Adipose tissue (tissue), 3 donors: ENCODE data around the gene PTOV1. TPM values are rescaled to one million over a fixed set of nuclear protein-coding genes. Genes with fewer than 3 reads are reported as not detected.

Experiments
- H3K27ac ChIP-seq: one replicate; pipeline ENCODE4 v1.5.1; 2013; ENCODE audit warnings: low read depth, low read length
- WGBS, 3 donors: extraction: QIAGEN DNeasy Blood & Tissue Kit; methylation state at CpG; one replicate each; pipeline ENCODE4 v1.1.7; 2013; 5-methylcytosine and 5-hydroxymethylcytosine counted together
- polyA plus RNA-seq, 3 donors: library from polyadenylated mRNA; stranded (reverse); fragments of 200-250 nt; gene quantifications; one replicate each; pipeline ENCODE4 v1.2.3, GENCODE V29; 2013
- donor health status: healthy with polysubstance abuse.
- donor health status: Bipolar disorder and iron deficiency.
- donor health status: healthy.

PTOV1 gene
- polyA plus RNA-seq, 3 donors: 69.1 to 76.8 (median 73.5) TPM

DNA sequence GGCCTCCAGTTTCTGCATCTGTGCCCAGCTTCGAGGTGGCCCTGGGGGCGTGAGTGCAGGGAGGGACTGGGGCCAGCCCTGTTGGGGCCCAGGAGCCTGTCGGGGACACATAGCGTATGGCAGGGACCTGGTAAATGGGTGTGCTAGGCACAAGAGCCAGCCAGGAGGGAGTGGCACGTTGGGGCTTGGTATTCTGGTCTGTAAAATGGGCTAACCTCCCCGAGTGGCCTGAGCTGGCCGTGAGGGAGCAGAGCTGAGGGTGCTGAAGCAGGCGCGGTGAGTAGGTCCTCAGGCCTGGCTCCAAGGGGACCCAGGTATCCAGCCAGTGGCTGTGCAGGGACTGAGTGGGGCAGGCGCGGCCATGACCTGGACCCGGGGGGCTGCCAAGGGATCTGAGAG lies 4.3 kb downstream of the PTOV1 start:
- H3K27ac ChIP-seq: no peak overlapping the region
- WGBS, 3 donors: 91 to 92% (median 91%) methylated on average over 12 of the region's 12 CpGs

DNA sequence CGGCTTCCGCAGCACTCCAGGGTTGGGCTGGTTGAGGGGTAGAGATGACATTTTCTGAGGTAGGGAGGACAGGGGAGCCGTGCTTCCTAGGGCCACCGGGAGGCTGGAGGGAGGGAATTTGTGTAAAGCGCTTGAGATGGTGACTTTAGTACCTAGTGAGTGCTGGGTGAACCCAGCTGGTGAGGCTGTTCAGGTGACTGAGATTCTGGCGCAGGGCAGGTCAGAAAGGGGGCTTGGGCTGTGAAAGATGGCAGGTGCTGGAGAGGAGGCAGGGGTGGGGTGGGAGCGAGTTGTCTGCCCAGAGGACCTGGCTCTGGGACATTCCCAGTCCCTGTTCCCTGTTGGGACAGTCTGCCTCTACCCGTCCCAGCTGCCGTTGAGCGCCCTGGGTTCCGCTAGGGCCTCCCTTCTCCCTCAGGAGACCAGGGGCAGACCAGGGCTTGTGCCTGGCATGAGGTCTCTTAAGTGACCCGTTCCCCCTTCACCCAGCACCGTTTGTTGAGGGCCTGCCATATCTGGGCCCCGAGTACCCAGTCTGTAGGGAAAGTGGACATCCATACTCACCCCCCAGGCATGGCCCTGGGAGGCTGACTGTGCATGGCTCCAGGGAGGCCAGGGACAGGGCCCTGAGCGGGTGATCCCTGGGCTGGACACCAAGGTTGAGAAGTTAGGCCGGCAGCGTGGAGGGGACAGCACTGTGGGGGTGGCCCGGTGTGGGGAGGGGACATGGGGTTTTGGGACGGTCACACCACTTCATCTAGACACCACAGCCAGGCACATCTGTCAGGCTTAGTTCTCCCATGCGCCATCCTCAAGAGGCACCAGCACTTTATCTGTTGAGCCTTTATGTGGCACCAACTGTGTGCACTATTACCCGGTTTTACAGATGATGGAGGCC lies 5.0 kb downstream of the PTOV1 start:
- H3K27ac ChIP-seq: no peak overlapping the region
- WGBS, 3 donors: 78 to 86% (median 81%) methylated on average over 21 of the region's 21 CpGs

DNA sequence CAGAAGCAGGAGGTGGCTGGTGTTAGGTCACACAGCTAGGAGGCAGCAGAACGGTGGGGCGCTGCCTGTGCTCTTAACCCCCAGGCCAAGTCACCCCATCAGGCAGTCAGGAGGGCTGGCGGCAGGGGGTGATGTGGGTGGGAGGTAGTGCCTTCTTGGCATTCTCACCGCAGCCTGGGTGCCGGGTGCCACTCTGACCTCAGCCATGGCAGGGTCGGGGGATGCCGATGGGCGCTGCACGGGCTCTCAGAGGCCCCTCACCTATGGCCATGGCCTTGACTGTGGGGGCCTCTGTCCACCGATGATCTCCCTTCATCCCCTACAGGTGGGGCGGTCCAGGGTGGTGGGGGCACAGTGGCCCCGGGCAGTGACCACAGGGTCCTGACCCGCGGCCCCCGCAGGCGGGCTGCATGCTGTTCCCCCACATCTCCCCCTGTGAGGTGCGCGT lies 5.6 kb downstream of the PTOV1 start:
- H3K27ac ChIP-seq: no peak overlapping the region
- 88 to 92% (median 92%) methylated on average over 17 to 18 of the region's 18 CpGs for WGBS, 3 donors

DNA sequence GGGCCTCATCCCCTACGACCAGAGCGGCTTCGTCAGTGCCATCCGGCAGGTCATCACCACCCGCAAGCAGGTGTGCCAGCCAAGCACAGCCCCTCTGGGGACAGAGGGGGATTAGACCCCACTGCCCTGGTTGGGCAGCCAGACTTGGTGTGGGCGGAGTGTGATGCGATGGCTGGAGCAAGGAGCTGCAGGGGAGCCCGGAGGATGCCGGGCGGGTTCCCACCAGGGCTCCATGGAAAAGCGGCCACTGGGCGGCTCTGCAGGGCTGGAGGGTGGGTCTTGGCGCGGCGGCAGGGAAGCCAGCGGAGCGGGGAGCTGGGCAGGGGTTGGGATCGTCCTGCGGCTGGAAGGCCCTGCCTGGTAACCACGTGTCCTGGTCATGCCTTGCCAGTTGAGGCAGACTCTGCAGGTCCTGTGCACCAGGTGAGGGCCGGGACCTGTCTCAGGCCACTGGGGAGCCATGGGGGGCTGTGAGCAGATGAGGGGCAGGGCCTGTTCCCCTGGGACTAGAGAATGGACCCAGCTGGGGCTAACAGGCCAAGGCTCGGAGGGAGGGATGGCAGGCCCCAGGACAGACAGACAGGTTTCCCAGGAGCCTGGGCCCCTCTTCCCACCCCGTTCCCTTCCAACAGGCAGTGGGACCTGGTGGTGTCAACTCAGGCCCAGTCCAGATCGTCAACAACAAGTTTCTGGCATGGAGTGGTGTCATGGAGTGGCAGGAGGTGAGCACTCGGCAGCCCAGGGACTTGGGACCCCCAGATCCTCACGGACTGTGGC lies 6.3 kb downstream of the PTOV1 start:
- 91 to 93% (median 91%) methylated on average over 23 to 26 of the region's 26 CpGs for WGBS, 3 donors
- H3K27ac ChIP-seq: no peak overlapping the region

DNA sequence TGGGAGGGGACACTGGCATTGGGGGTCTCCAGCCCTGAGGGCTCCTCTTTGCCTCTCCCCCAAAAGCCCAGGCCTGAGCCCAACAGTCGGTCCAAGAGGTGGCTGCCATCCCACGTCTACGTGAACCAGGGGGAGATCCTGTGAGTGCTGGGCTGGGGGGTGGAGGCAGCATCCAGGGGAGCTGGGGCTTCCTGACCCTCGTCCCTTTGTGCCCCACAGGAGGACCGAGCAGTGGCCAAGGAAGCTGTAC lies 6.8 kb downstream of the PTOV1 start:
- H3K27ac ChIP-seq: no peak overlapping the region
- 82 to 87% (median 83%) methylated on average over 4 to 5 of the region's 5 CpGs for WGBS, 3 donors

DNA sequence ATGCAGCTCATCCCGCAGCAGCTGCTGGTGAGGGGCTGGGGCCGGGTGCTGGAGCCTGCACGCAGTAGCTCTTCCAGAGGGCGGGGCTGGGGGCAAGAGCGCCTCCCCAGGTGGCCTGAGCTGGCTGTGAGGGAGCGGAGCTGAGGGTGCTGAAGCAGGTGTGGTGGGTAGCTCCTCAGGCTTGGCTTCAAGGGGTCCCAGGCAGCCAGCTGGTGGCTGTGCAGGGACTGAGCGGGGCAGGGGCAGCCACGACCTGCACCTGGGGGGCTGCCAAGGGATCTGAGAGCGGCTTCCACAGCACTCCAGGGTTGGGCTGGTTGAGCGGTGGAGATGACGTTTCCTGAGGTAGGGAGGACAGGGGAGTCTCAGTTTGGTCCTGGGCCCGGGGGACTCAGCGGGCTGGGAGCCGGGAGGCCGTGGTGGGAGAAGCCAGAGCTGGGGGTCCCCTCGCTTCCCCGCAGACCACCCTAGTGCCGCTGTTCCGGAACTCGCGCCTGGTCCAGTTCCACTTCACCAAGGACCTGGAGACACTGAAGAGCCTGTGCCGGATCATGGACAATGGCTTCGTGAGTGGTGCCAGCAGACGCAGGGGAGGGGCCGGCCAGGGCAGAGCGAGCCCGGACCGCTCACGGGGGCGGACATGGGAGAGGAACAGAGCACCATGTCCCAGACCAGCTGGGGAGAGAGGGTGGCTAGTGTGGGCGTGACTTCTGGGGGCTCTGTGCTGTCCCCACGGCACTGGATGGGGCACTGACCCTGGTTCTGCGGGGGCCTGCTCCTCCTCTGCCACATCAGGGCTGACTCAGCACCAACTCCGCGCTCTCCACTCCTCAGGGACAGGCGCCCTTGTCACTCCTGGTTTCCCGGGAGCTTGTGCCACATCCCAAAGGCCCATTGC lies 7.4 kb downstream of the PTOV1 start:
- WGBS, 3 donors: 88 to 89% (median 88%) methylated on average over 36 to 37 of the region's 37 CpGs

DNA sequence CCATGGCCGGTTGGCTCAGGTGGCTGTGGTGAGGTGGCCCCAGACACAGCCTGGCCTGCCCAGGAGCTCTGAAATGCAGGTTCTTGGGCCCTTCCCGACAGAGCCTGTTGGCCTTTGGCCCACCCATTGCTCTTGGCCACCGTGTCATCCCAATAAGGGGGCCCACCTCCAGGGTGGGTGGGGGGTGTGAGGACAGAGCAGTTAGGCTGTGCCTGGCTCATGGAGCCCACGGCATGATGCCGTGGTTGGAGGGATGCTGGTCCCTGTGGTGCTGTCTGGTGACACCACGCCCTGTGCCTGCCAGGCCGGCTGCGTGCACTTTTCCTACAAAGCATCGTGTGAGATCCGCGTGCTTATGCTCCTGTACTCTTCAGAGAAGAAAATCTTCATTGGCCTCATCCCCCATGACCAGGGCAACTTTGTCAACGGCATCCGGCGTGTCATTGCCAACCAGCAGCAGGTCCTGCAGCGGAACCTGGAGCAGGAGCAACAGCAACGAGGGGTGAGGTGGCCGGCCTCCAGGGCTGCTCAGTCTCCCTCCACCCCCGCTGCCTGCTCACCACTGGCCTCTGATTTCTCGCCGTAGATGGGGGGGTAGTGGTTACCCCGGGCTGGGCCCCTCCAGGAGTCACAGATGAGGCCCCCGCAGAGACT lies 8.8 kb downstream of the PTOV1 start:
- H3K27ac ChIP-seq: no peak overlapping the region
- 81 to 87% (median 84%) methylated on average over 22 of the region's 22 CpGs for WGBS, 3 donors

More for the DNA sequence above, 7.4 kb downstream of the PTOV1 start:
- no peak overlapping the region for H3K27ac ChIP-seq

DNA sequence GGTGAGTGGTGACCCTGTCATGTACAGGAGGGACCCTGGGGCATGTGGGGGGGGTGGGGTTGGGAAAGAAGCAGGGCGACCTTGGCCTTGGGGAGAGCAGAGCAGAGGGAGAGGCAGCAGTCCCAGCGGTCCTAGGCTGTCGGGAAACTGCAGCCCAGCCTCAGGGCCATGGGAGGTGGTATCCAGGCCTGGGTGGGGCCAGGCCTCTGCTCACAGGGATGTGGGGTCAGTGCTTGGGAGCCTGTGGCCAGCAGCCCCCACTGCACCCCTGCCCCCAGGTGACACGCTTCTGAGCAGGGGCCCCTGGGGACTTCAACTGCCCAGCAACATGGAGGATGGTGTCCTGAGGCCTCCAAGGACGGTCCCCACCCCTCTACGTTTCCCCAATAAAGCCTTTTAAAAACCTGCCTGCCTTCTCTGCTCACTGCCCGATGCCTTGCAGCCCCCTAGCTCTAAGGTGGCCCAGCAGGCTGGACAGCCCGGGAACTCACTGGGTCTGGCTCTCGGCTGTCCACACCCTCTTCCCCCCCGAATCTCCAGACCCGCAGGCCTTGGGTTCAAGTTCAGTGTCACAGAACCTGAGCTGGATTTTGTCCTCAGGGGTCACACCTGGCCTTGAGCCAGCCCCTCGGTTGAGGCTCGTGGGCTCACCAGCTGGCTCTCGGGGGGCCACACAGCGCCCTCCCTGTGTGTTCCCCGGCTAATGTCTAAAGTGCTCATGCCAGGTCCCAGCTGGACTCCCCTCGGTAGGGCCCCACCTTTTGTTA lies 9.6 kb downstream of the PTOV1 start:
- 65 to 81% (median 79%) methylated on average over 17 of the region's 17 CpGs for WGBS, 3 donors
- H3K27ac ChIP-seq: no peak overlapping the region

DNA sequence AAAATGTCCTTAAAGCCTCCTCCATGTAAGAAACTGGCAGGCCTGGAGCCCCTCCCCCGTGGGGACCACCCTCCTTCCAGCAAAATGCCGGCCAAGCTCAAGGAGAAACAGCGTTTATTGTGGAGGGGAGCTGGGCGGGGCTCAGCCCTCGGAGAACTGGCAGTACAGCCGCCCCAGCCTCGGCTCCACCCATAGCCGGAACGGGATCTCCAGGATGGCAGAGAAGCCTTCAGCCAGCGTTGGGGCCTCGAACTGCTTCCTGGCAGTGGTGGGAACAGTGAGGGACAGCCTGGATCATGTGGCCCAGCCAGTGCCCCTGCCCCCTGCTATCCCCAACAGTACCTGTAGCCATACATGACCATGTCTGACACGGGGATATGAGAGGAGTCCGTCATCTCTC lies 10.1 kb downstream of the PTOV1 start:
- H3K27ac ChIP-seq: no peak overlapping the region
- WGBS, 3 donors: 53 to 59% (median 55%) methylated on average over 12 to 13 of the region's 13 CpGs

DNA sequence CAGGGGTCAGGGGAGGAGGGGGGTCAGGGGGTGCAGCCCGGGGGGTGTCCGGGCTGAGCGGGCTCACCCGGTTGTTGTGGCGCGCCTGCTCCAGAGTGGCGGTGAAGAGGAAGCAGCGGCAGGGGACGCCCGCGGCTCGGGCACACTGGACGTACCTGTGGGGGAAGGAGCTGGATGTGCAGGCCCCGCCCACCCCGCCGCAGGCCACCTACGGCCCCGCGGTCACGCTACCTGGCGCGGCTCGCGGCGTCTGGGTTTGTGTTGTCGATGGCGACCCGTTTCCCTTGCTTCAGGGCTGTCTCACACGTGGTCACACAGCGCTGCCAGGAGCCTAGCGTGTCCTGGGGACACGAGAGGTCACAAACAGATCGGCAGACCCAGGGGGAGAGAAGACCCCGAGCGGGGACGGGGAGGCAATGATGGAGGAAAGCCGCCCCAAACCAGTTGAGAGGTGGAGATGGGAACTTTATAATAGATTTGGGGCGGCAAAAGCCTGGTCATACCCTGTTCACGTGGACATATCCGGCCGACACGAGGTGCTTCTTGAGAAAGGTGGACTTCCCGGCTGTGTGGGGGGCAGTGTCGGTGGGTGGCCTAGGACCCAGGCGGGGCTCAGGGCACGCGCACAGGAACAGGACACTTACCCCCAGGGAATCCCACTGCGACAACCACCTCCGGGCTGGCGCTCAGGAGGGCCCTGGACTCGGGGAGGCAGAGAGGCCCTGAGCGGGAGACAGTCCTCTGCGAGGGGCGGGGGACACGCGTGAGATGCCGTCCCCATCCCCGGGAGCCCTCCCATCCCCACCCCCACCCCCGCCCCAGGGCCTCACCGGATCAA lies 10.8 kb downstream of the PTOV1 start:
- WGBS, 3 donors: 86 to 87% (median 87%) methylated on average over 58 to 60 of the region's 60 CpGs

DNA sequence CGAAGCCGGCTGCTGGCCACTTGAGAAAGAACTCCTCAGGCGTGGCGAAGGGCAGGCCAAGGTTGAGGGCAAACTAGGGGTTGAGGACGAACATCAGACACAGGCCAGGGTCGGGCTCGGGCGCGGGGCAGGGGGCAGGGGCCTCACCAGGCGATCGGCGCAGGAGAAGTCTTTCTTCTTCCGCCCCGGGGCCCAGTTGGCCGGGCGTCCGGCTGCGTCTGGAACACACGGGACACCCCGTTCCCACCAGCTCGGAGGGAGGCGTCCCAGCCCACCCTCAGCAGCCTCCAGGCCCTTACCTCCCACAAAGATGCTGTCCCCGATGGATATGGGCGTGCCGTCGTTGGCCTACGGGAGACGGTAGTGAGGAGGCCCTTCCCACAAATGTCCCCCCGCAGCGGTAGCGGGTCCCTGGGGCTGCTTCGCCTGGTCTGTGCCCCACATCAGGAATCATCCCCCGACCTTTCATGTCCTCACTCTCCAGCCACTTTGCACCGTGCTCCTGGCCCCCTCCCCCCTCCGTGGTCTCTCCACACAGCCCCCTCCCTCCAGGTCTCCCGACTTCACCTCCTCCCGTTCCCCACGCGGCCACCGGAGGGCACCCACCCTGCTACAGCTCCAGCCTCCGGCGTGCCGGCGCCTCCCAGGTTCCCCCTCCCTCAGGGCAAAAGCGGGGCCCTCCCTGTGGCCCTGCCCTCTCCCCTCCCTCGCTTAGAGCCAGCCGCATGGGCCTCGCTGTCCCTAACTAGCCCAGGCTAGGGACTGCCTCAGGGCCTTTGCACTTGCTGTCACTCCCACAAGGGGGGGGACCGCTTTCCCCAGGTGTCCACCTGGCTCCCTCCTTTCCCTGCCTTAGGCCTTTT lies 11.7 kb downstream of the PTOV1 start:
- WGBS, 3 donors: 81 to 89% (median 87%) methylated on average over 41 to 49 of the region's 49 CpGs
- H3K27ac ChIP-seq: no peak overlapping the region

More for the DNA sequence above, 10.8 kb downstream of the PTOV1 start:
- H3K27ac ChIP-seq: no peak overlapping the region

DNA sequence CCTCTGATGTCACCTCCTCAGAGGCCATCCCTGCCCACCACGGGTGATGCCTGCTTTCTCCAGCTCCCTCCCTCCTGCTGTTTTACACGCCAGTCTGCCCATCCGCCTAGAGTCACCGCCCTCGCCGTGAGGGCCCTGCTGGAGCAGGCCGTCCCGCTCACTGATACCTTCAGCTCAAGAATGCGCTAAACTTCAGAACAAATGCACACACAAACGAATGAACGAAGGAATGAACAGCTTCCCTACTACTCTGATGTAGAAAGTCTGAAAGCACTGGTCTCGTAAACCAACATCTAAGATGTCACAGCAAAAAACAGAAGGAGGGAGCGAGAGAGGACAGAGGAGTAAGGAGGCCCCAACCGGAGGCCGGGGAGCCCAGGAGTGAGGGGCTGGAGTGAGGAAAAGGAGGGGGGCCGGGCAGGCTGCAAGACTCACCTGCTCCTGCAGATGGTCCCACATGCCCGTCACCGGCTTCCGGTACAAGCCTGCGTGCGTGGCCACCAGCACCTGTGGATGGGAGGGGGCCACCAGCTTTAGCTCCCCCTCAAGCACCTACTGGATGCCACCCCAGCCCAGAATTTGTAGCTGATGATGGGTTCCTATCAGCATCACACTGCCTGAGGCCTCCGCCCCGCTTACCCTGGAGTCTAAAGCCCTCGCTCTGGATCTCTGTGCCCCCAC lies 12.4 kb downstream of the PTOV1 start:
- no peak overlapping the region for H3K27ac ChIP-seq
- 92 to 95% (median 94%) methylated on average over 20 to 24 of the region's 24 CpGs for WGBS, 3 donors

DNA sequence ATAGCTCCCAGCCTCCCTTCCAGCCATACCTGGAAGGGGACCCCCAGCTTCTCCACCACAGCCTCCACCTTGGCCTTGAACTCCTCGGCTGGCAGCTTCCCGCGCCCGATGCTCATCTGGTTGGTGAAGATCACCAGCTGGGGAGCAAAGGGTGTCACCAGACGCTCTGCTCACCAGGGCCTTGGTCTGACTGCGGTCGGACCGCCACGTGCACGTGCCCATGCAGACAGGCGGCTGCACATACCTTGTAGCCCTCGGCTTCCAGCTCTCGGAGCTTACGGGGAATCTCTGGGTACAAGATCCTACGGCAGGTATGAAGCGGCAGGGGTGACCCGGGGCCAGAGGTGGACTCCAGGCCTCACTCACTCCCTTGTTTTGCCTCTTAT lies 13.0 kb downstream of the PTOV1 start:
- 83 to 95% (median 92%) methylated on average over 17 of the region's 17 CpGs for WGBS, 3 donors
- H3K27ac ChIP-seq: no peak overlapping the region

DNA sequence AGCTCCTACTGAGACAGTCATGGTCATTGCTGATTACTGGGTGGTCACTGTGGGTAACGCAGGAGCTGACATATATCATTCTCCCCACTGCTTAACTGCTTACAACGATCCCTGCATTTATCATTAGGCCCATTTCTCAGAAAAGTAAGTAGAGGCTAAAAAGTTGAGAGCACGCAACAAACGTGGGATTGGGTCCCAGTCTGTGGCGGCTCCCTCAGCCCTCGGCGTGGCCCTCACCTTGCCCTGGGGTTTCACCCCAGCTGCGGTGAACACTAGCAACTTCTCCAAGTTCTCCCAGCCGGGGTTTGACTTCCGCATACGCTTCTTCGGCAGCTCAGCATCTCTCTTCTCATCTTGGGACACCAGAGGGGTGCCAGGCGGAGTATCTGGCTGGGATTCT lies 13.9 kb downstream of the PTOV1 start:
- 85 to 91% (median 89%) methylated on average over 13 of the region's 13 CpGs for WGBS, 3 donors
- no peak overlapping the region for H3K27ac ChIP-seq
